C4-2B (cell line): Measurements from ENCODE around the gene ALOX5.
"Not testable (repeated sequence)": the region's sequence is repeated elsewhere in the genome, so short reads cannot be mapped to it uniquely, and the experiment has no call there.

ENCODE experiments used
- H3K27ac ChIP-seq: fragments of 450-650 bp; 2 replicates; pipeline ENCODE4 v1.5.1; 2017
- CTCF ChIP-seq: fragments of 450-650 bp; conservative IDR thresholded peaks from 2 replicates; pipeline ENCODE4 v1.5.1; 2017; ENCODE audit warnings: mild to moderate bottlenecking
- ZFX ChIP-seq: fragments of 450-650 bp; IDR thresholded peaks from 2 replicates; pipeline ENCODE4 v1.6.1; 2017

The ALOX5 gene

DNA sequence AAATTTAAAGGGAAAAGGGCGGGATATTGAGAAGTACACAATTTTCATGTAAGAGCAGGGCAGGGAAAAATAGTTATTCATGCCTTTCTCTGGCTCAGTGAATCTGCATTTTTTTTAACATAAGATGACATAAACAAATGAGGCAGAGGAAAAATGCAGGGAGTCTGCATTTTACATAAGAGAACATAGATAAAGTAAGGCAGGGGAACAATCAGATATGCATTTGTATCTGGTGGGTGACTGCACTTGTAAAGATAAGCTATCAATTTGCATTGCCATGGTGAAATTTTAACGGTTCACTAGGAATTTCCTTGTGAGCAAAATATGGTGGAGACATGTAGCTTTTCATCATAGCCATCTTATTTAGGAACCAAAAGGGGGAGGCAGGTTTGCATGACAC lies 33.5 kb downstream of the ALOX5 start:
- no peak for TF ChIP-seq CTCF
- no peak for TF ChIP-seq ZFX
- no peak overlapping the region for H3K27ac ChIP-seq

DNA sequence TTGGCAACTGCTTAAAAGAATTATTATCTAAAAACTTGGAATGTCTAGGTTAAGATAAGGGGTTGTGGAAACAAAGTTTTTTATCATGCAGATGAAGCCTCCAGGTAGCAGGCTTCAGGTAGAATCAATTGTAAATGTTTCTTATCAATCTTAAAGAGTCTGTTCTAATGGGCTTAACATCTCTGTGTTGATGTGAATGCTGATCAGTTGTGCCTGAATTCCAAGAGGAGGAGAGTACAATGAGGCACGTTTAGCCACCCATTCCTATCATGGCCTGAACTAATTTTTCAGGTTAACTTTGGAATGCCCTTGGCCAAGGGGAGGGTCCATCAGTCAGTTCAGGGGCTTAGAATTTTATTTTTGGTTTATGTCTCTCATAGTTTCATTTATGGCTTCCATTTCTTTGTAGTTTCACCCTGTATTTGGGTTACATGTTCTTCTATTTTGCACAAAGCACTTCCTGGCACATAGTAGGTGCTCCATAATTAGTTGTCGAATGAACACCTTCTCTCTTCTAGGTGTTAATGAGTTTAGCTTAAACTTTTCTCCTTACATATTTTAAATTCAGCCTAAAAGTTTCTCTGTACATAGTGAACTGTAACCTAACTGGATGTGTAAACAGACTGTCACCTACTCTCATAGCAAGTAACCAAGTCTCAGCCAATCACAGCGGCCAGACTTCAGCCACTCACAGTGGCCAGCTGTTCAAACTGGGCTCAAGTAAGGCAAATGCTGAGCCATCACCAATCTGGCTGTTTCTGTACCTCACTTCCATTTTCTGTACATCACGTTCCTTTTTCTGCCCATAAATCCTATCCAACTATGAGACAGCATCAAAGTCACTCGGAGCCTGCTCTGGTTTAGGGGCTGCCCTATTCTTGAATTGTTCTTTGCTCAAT lies 34.7 kb downstream of the ALOX5 start:
- no peak for TF ChIP-seq CTCF
- TF ChIP-seq ZFX: no peak
- H3K27ac ChIP-seq: no peak overlapping the region

DNA sequence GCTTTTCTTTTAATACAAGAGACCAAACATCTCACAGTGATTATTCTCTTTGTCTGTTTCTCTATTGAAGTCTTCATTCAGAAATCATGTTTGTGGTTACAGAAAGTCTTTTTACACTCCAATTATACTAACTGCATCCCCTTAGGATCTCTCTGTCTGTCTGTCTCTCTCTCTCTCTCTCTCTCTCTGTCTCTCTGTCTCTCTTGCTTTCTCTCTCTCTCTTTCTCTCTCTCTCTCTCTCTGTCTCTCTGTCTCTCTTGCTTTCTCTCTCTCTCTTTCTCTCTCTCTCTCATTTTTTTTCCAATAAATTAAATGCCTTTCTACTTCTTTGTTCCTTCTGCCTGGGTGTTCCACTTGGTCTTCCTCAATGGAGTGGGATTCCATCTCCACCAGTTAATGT lies 35.3 kb downstream of the ALOX5 start:
- not testable (repeated sequence) for H3K27ac ChIP-seq

GRCh38 chr10:45409782-45410181 lies 35.8 kb downstream of the ALOX5 start:
- no peak overlapping the region for H3K27ac ChIP-seq
- no peak for TF ChIP-seq CTCF
- TF ChIP-seq ZFX: no peak

DNA sequence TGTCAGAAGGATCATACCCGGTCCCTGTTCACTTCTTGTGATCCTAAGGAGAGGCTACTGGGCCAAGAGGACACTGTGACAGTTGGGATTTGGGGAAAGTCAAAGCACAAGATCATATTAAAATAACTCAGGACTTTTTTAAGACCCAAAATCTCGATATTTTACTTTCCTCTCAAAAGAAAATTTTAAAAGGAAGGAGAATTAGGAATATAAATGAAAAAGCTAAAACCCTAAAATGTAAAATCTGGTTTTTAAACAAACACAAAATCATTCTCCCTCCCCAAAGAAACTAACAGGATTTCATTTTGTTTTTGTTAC lies 36.4 kb downstream of the ALOX5 start:
- H3K27ac ChIP-seq: no peak overlapping the region
- no peak for TF ChIP-seq CTCF
- TF ChIP-seq ZFX: no peak

DNA sequence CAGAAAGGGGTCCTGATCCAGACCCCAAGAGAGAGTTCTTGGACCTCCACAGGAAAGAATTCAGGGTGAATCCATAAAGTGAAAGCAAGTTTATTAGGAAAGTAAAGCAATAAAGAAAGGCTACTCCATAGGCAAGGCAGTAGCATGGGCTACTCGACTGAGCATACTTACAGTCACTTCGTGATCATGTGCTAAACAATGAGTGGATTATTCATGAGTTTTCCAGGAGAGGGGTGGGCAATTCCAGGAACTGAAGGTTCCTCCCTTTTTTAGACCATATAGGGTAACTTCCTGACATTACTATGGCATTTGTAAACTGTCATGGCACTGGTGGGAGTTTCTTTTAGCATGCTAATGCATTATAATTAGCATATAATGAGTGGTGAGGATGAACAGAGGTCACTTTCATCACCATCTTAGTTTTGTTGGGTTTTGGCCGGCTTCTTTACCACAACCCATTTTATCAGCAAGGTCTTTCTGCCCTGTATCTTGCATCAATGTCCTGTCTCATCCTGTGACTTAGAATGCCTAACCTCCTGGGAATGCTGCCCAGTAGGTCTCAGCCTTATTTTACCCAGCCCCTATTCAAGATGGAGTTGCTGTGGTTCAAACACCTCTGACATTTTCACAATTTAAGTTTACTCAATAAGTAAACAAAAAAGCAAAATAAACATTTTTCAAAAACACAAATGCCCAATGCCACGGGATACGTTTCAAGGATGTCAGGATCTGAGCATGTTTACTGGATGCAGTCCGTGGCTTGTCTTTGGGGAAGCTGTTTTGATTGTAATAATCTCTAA lies 37.0 kb downstream of the ALOX5 start:
- H3K27ac ChIP-seq: no peak overlapping the region

DNA sequence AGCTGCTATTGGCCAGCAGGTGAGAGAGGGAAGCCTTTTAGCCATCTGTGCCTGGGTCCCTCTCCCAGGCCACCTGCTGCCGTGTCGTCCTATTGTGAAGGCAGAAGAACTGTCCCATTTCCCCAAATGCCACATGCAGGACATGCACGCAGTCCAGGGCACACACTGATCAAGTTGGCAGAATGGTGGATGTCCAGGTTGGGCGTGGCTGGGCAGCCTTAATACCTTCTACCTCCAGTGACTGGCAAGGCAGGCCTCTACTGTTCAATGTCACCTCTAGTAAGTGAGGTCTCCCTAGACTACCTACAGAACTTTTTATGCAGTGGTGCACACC lies 37.6 kb downstream of the ALOX5 start:
- no peak overlapping the region for H3K27ac ChIP-seq
- TF ChIP-seq CTCF (no peak), ZFX (no peak)

More for the DNA sequence above, 37.0 kb downstream of the ALOX5 start:
- TF ChIP-seq ZFX (no peak), CTCF (no peak)

- H3K27ac ChIP-seq: not testable (repeated sequence)
Measured at GRCh38 chr10:45415062-45415461, 41.0 kb downstream of the ALOX5 start.
